PC-9 (cell line): ENCODE results near the gene POT1.

Source experiments
- EZH2 ChIP-seq: fragments of 200-600 bp; sonication (generic); IDR thresholded peaks from 2 replicates; pipeline ENCODE4 v1.8.0; 2017; ENCODE audit warnings: antibody characterized with exemption, low read depth
- TF ChIP-seq, protein P1 (sequence below): fragments of 200-600 bp; sonication (generic); conservative IDR thresholded peaks from 2 replicates; pipeline ENCODE4 v1.6.1; 2017; ENCODE audit warnings: mixed run types, antibody characterized with exemption, mild to moderate bottlenecking, moderate library complexity

GRCh38 chr7:124811341-124811740, 118.3 kb downstream of the POT1 start:
- TF ChIP-seq, protein P1, sequence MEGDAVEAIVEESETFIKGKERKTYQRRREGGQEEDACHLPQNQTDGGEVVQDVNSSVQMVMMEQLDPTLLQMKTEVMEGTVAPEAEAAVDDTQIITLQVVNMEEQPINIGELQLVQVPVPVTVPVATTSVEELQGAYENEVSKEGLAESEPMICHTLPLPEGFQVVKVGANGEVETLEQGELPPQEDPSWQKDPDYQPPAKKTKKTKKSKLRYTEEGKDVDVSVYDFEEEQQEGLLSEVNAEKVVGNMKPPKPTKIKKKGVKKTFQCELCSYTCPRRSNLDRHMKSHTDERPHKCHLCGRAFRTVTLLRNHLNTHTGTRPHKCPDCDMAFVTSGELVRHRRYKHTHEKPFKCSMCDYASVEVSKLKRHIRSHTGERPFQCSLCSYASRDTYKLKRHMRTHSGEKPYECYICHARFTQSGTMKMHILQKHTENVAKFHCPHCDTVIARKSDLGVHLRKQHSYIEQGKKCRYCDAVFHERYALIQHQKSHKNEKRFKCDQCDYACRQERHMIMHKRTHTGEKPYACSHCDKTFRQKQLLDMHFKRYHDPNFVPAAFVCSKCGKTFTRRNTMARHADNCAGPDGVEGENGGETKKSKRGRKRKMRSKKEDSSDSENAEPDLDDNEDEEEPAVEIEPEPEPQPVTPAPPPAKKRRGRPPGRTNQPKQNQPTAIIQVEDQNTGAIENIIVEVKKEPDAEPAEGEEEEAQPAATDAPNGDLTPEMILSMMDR = no peak
- TF ChIP-seq EZH2 = no peak
